OCI-LY7 (cell line): ENCODE data around the gene NLRC3. TPM values are rescaled to one million over a fixed set of nuclear protein-coding genes. Genes with fewer than 3 reads are reported as not detected.
"Not testable (repeated sequence)": the region's sequence is repeated elsewhere in the genome, so short reads cannot be mapped to it uniquely, and the experiment has no call there.

Source experiments
- BruUV-seq: library from RNA; stranded (reverse); fragments of 400-500 nt; replicated peaks from 2 replicates; lab custom pipeline; 2021; lab: Mats Ljungman, UMichigan
- CTCF ChIA-PET: fragments of 300-600 bp; sonication (Branson Sonifier 250); formaldehyde crosslinking; loops from one replicate; lab custom pipeline; 2022; ENCODE audit warnings: antibody characterized with exemption; ENCODE audit not compliant: unreplicated experiment; lab: Charles Lee
- POLR2A ChIA-PET: fragments of 300-600 bp; sonication (Branson Sonifier 250); formaldehyde crosslinking; loops from one replicate; lab custom pipeline; 2022; ENCODE audit warnings: antibody characterized with exemption; lab: Charles Lee
- DNase-seq: peaks from one replicate; pipeline ENCODE4 v3.0.0-alpha.2; 2015; ENCODE audit warnings: low spot score
- H2AFZ ChIP-seq: fragments of 200-600 bp; sonication (generic), shearing (Covaris generic); 2 replicates; pipeline ENCODE4 v1.6.1; 2014; ENCODE audit warnings: mild to moderate bottlenecking, antibody characterized with exemption, low read length, moderate library complexity
- H3K27ac ChIP-seq: fragments of 200-600 bp; sonication (generic); 2 replicates; pipeline ENCODE4 v1.5.1; 2014; ENCODE audit warnings: mixed run types, low read depth, mild to moderate bottlenecking, moderate library complexity, low read length, inconsistent platforms; ENCODE audit not compliant: poor library complexity, severe bottlenecking
- H3K36me3 ChIP-seq: fragments of 200-600 bp; sonication (generic); 2 replicates; pipeline ENCODE4 v1.6.1; 2014; ENCODE audit warnings: mild to moderate bottlenecking, antibody characterized with exemption, low read length, moderate library complexity, mixed read lengths; ENCODE audit not compliant: insufficient read depth
- H3K4me1 ChIP-seq: fragments of 200-600 bp; sonication (generic); 2 replicates; pipeline ENCODE4 v1.5.1; 2014; ENCODE audit warnings: mild to moderate bottlenecking, low read length; ENCODE audit not compliant: insufficient read depth, poor library complexity, severe bottlenecking
- H3K4me2 ChIP-seq: fragments of 200-600 bp; sonication (generic); 2 replicates; pipeline ENCODE4 v1.6.1; 2014; ENCODE audit warnings: mild to moderate bottlenecking, low read length
- H3K4me3 ChIP-seq: fragments of 200-600 bp; sonication (generic); 2 replicates; pipeline ENCODE4 v1.5.1; 2014; ENCODE audit warnings: mild to moderate bottlenecking, low read depth, low read length; ENCODE audit not compliant: poor library complexity, severe bottlenecking
- H3K79me2 ChIP-seq: fragments of 200-600 bp; sonication (generic); 2 replicates; pipeline ENCODE4 v1.6.1; 2016; ENCODE audit warnings: low read depth, mild to moderate bottlenecking, low read length, moderate library complexity, mixed read lengths; ENCODE audit not compliant: insufficient read depth
- H3K9me2 ChIP-seq: fragments of 200-600 bp; sonication (generic); 2 replicates; pipeline ENCODE4 v1.6.1; 2016; ENCODE audit warnings: mild to moderate bottlenecking, low read length, mixed read lengths; ENCODE audit not compliant: insufficient read depth
- H3K9me3 ChIP-seq: fragments of 200-600 bp; sonication (generic); 2 replicates; pipeline ENCODE4 v1.6.1; 2014; ENCODE audit warnings: mild to moderate bottlenecking, mixed run types, low read length, mixed read lengths
- H4K20me1 ChIP-seq: fragments of 200-600 bp; sonication (generic); 2 replicates; pipeline ENCODE4 v1.6.1; 2014; ENCODE audit warnings: mild to moderate bottlenecking, antibody characterized with exemption, low read length, moderate library complexity, mixed read lengths; ENCODE audit not compliant: insufficient read depth
- CTCF ChIP-seq: fragments of 200-600 bp; sonication (generic); conservative IDR thresholded peaks from 2 replicates; pipeline ENCODE4 v1.5.1; 2014; ENCODE audit warnings: mild to moderate bottlenecking, antibody characterized with exemption, low read length, moderate library complexity, mixed read lengths
- EZH2phosphoT487 ChIP-seq: fragments of 200-600 bp; sonication (generic); IDR thresholded peaks from 2 replicates; pipeline ENCODE4 v1.6.1; 2018; ENCODE audit warnings: low read depth, borderline replicate concordance, mild to moderate bottlenecking, mixed run types, antibody characterized with exemption, low read length, moderate library complexity, mixed read lengths
- intact Hi-C: fragments of 100-400 bp; cut with micrococcal nuclease; formaldehyde crosslinking; loops from one replicate; pipeline ENCODE4 v1.10.0; 2022; ENCODE audit not compliant: unreplicated experiment
- total RNA-seq, 2 experiments: library from RNA; depleted of rRNA in 1 of 2; stranded (reverse); fragments of >200 nt in 1 of 2; shearing (Covaris generic) in 1 of 2; gene quantifications; 2 replicates each; pipeline ENCODE4 v1.2.3, GENCODE V29; 2014 to 2022

NLRC3 gene
- total RNA-seq, 2 experiments from 2014 or later: 50.6 to 74.0 TPM

- H3K4me3 ChIP-seq, BruUV-seq, H3K9me2 ChIP-seq, H3K27ac ChIP-seq, H3K9me3 ChIP-seq, H2AFZ ChIP-seq, H3K4me2 ChIP-seq, H3K79me2 ChIP-seq, H4K20me1 ChIP-seq: not testable (repeated sequence)
- CTCF ChIA-PET: interaction anchor here (0.6 kb wide), 1 partner anchor 92 kb away, joined by 3 read pairs; no protein-coding TSS in a partner anchor
- Histone ChIP-seq H3K36me3 (peaks cover 12% of the 10 kb centered on the region; the same call in 1 of the 2 replicates), H3K4me1 (peaks cover 33% of the 10 kb centered on the region)
- peak; percentile 74 for DNase-seq
- intact Hi-C loops: loop anchor here (1.0 to 5.0 kb wide), 4 partner anchors 60 to 140 kb away; partner anchors contain the start of genes DNASE1 and SLX4
- TF ChIP-seq CTCF: peak; percentile 79
- POLR2A ChIA-PET: interaction anchor here (0.6 kb wide), 1 partner anchor 92 kb away, joined by 3 read pairs; no protein-coding TSS in a partner anchor
These were observed 49.9 kb downstream of the NLRC3 start for GRCh38 chr16:3527216-3527829.

GRCh38 chr16:3525951-3526350 lies 51.3 kb downstream of the NLRC3 start:
- H3K9me3 ChIP-seq: no peaks in the 10 kb centered on the region
- no TSS peak for BruUV-seq
- peaks cover 12% of the 10 kb centered on the region; the same call in 1 of the 2 replicates for H3K36me3 ChIP-seq
- 0 out of 2 replicates have a peak overlapping the region, but pooled peaks have one; percentile 29 for H3K4me2 ChIP-seq
- H3K9me2 ChIP-seq: no peaks in the 10 kb centered on the region
- no peaks in the 10 kb centered on the region for H4K20me1 ChIP-seq
- peaks cover 33% of the 10 kb centered on the region for H3K4me1 ChIP-seq
- no peaks in the 10 kb centered on the region for H3K79me2 ChIP-seq
- DNase-seq: no peak
- CTCF ChIA-PET: interaction anchor here (1.0 kb wide), 1 partner anchor 15 kb away, joined by 4 read pairs; no protein-coding TSS in a partner anchor
- POLR2A ChIA-PET: no interaction called here
- TF ChIP-seq CTCF (no peak), EZH2phosphoT487 (no peak)
- no peak overlapping the region for H2AFZ ChIP-seq
- H3K4me3 ChIP-seq: no peak overlapping the region
- intact Hi-C loops: loop anchor here (2.0 to 5.0 kb wide), 3 partner anchors 61 to 141 kb away; partner anchors contain the start of gene SLX4
- H3K27ac ChIP-seq: no peak overlapping the region

DNA sequence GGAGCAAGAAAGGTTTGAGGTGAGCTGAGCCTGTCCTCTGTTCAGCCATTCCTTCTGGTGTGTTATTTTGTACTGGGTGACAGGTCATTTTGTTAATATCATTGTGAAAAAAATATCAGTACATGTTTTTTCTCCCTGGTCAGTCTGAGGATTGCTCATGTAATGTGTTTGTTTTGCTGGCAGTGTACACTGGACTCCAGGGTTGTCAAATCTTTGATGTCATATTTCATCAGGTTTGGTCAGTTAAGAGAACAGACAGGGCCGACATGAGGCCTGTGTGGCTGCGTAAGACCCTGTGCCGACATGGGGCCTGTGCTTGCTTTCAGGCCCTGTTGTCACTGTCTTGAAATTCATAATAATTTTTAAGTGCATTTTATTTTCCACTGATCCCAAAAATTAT lies 53.9 kb downstream of the NLRC3 start:
- intact Hi-C loops: no loop called here
- no peak overlapping the region for H2AFZ ChIP-seq
- ChIA-PET CTCF (no interaction called here), POLR2A (no interaction called here)
- no peak overlapping the region for H3K4me2 ChIP-seq
- H3K27ac ChIP-seq: no peak overlapping the region
- H3K4me3 ChIP-seq: no peak overlapping the region
- DNase-seq: no peak
- H3K9me3 ChIP-seq: no peaks in the 10 kb centered on the region
- peaks cover 12% of the 10 kb centered on the region; the same call in 1 of the 2 replicates for H3K36me3 ChIP-seq
- BruUV-seq: no TSS peak
- H4K20me1 ChIP-seq: no peaks in the 10 kb centered on the region
- no peaks in the 10 kb centered on the region for H3K79me2 ChIP-seq
- TF ChIP-seq CTCF (no peak), EZH2phosphoT487 (no peak)
- H3K9me2 ChIP-seq: no peaks in the 10 kb centered on the region
- peaks cover 31% of the 10 kb centered on the region for H3K4me1 ChIP-seq
